Right lobe of liver (tissue), 4 donors: Measurements from ENCODE around the gene PPP1R26.

Source experiments
- CTCF ChIP-seq, 4 donors: fragments of 200-600 bp in 3 of 4; fragments of 450-650 bp in 1 of 4; IDR thresholded peaks; one replicate each; pipeline versions ENCODE4 v1.5.1 to v1.8.0; 2016 to 2022; ENCODE audit warnings: antibody characterized with exemption in 4 of 4, mild to moderate bottlenecking in 2 of 4
- POLR2A ChIP-seq: fragments of 450-650 bp; IDR thresholded peaks from one replicate; pipeline ENCODE4 v1.6.1; 2017; ENCODE audit warnings: antibody characterized with exemption, mild to moderate bottlenecking
- donor health status: DM: no; HTN: no; CAD: no.
- donor health status: DM: no; HTN: no; CAD: no.
- donor health status: DM: no; HTN: yes; CAD: no.

- TF ChIP-seq POLR2A (no peak), CTCF (IDR thresholded peaks at IDR 0.05) (no peak)
Observed at GRCh38 chr9:135447126-135447525, 32.5 kb upstream of the PPP1R26 start.
